GM18520 (cell line): ENCODE measurements around the gene PCDH19.

Experiments used
- ATAC-seq: cut with Tn5 transposase; IDR thresholded peaks from one replicate; pipeline ENCODE4 v1.9.1; 2021; ENCODE audit not compliant: unreplicated experiment

PCDH19 gene

GRCh38 chrX:100315566-100315965 is 94.5 kb downstream of the PCDH19 start:
- no peak for ATAC-seq

- ATAC-seq = no peak
These were observed 110.5 kb downstream of the PCDH19 start for GRCh38 chrX:100299559-100299958.

- ATAC-seq = no peak
These were observed 112.3 kb downstream of the PCDH19 start for GRCh38 chrX:100297728-100298127.

DNA sequence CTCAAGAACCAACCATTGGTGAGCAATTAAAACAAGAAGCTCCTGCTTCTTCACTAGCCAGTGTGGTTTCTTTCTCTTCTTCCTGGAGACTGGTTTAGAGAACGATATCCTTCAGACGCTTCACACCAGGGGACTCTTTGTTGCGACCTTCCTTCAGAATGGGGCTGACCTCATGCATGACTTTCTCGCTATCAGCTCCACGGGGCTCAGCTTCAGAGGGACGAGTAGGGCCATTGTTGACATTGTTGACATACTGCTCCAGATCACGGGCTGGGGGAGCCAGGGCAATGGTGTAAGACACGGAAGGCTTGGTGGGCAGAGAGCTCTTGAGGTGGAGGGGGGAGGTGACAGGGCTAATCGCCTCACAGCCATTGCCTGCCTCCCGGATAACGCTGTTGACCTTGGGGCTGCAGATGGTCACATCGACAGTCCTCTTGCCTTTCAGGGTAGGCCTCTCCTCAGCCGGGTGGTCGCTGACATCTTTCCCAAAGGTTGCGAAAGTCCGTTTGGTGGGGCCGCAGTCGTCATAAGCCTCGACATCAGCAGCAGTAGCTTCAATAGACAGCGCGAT is 113.8 kb downstream of the PCDH19 start:
- no peak for ATAC-seq

- ATAC-seq = no peak
These were observed 115.1 kb downstream of the PCDH19 start for GRCh38 chrX:100294965-100295364.

DNA sequence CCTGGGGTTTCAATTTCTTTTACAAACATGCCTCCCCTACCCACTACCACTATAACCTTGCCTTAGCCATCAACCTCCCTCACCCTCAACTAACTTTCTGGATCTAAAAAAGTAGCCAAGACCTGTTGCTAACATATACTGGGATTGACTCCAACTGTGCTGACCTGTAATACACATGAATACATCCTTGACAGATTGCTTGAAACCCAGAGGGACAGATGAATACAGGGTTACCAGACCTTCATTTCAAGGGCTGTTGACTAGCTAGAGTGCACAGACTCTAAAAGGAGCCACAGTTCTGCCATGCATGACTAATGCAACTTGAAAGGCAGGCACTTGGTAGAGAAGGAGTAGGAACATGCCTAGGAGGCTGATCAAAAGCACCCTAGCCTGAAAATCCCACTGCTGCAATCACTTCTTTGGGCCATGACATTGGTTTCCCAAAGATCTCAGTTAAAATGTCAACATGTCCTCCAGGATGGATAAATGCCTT is 121.0 kb downstream of the PCDH19 start:
- no peak for ATAC-seq

GRCh38 chrX:100277231-100277630 is 132.8 kb downstream of the PCDH19 start:
- ATAC-seq = no peak

GRCh38 chrX:100274916-100275315 is 135.2 kb downstream of the PCDH19 start:
- ATAC-seq = no peak

DNA sequence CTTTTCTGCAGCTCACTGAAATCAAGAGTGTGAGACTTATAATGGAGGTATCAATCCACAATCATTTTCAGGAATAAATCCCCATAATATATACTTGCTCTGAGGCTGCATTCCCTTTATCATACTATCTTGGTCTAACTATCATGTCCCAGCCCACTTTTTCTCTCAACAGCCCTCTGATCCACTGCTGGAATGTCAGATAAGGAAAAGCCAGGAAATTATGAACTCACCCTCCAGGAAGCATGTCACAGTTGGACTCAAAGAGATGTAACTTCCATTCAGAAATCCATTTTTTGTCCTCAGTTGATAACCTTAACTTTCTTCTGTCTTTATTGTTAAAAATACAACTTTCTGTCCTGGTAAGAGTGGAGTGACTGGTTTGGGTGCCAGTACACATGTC is 144.9 kb downstream of the PCDH19 start:
- no peak for ATAC-seq

- ATAC-seq = peak; percentile 98
These were observed 145.9 kb downstream of the PCDH19 start for GRCh38 chrX:100264200-100264599.

GRCh38 chrX:100263650-100264049 is 146.4 kb downstream of the PCDH19 start:
- no peak for ATAC-seq

- no peak for ATAC-seq
These were observed 161.1 kb downstream of the PCDH19 start for GRCh38 chrX:100248885-100249493.

DNA sequence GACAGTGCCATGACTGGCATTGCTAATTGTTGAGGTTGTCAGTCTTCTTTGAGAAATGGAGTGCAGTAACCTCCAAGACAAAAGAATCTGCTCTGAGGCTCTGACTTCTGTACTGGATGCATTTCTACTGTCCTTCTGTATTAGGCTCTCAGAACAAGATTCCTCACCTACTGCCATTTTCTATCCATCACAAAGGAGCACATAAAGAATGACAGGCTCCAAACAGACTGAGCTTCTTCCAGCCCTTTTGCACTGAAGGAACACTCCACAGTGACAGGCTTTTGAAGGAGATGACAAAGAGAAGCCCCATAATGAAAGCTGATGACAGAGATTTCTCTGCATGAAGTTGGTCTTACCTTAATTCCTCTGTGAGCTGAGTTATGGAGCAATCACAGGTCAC is 162.2 kb downstream of the PCDH19 start:
- ATAC-seq = no peak

GRCh38 chrX:100244681-100245080 is 165.4 kb downstream of the PCDH19 start:
- no peak for ATAC-seq
